Trophoblast cell (in vitro differentiated cells and primary cell): ENCODE data around the gene FBXO31.

Experiments used
- DNase-seq, 2 donors: peaks; one replicate each; pipeline ENCODE4 v3.0.0-alpha.2; 2016
- H2AFZ ChIP-seq: 2 replicates; pipeline ENCODE4 v1.6.1; 2013; ENCODE audit warnings: low read length, moderate library complexity, mild to moderate bottlenecking; ENCODE audit not compliant: insufficient read depth, poor library complexity
- H2AK5ac ChIP-seq: 2 replicates; pipeline ENCODE4 v1.6.1; 2013; ENCODE audit warnings: mild to moderate bottlenecking, low read length
- H2BK120ac ChIP-seq: 2 replicates; pipeline ENCODE4 v1.6.1; 2013; ENCODE audit warnings: low read length, mild to moderate bottlenecking, moderate library complexity; ENCODE audit not compliant: insufficient read depth, poor library complexity
- H2BK12ac ChIP-seq: 2 replicates; pipeline ENCODE4 v1.6.1; 2013; ENCODE audit warnings: mild to moderate bottlenecking, low read length, moderate library complexity
- H2BK5ac ChIP-seq: 2 replicates; pipeline ENCODE4 v1.6.1; 2013; ENCODE audit warnings: low read length, low read depth, moderate library complexity, mild to moderate bottlenecking; ENCODE audit not compliant: poor library complexity
- H3K14ac ChIP-seq: 2 replicates; pipeline ENCODE4 v1.6.1; 2013; ENCODE audit warnings: mild to moderate bottlenecking, low read length
- H3K18ac ChIP-seq: 2 replicates; pipeline ENCODE4 v1.6.1; 2013; ENCODE audit warnings: mild to moderate bottlenecking, low read length
- H3K23ac ChIP-seq: 2 replicates; pipeline ENCODE4 v1.6.1; 2013; ENCODE audit warnings: low read length
- H3K27ac ChIP-seq: 2 replicates; pipeline ENCODE4 v1.5.1; 2013; ENCODE audit warnings: low read depth, mild to moderate bottlenecking, inconsistent platforms, low read length, moderate library complexity
- H3K27me3 ChIP-seq: 2 replicates; pipeline ENCODE4 v1.6.1; 2013; ENCODE audit warnings: inconsistent platforms, mild to moderate bottlenecking, low read length, moderate library complexity; ENCODE audit not compliant: insufficient read depth
- H3K36me3 ChIP-seq, 2 experiments: 1 replicate in 1 of 2; 2 replicates in 1 of 2; pipeline ENCODE4 v1.6.1; 2013; ENCODE audit warnings: low read length in 2 of 2, mild to moderate bottlenecking in 2 of 2, moderate library complexity in 1 of 2; ENCODE audit not compliant: insufficient read depth in 2 of 2, control insufficient read depth in 1 of 2
- H3K4ac ChIP-seq: 2 replicates; pipeline ENCODE4 v1.6.1; 2013; ENCODE audit warnings: low read depth, mild to moderate bottlenecking, low read length, moderate library complexity
- H3K4me1 ChIP-seq, 2 experiments: 1 replicate in 1 of 2; 2 replicates in 1 of 2; pipeline ENCODE4 v1.6.1; 2013; ENCODE audit warnings: low read length in 2 of 2, mild to moderate bottlenecking in 2 of 2, moderate library complexity in 1 of 2; ENCODE audit not compliant: insufficient read depth in 2 of 2, control insufficient read depth in 1 of 2
- H3K4me2 ChIP-seq: 2 replicates; pipeline ENCODE4 v1.6.1; 2013; ENCODE audit warnings: inconsistent platforms, mild to moderate bottlenecking, low read length, moderate library complexity
- H3K4me3 ChIP-seq: 2 replicates; pipeline ENCODE4 v1.5.1; 2013; ENCODE audit warnings: mild to moderate bottlenecking, low read depth, low read length, inconsistent platforms
- H3K79me1 ChIP-seq: one replicate; pipeline ENCODE4 v1.6.1; 2013; ENCODE audit warnings: low read length
- H3K79me2 ChIP-seq: 2 replicates; pipeline ENCODE4 v1.6.1; 2013; ENCODE audit warnings: low read length, mild to moderate bottlenecking; ENCODE audit not compliant: control insufficient read depth, insufficient read depth, poor library complexity
- H3K9ac ChIP-seq: 2 replicates; pipeline ENCODE4 v1.6.1; 2013; ENCODE audit warnings: mild to moderate bottlenecking, low read length
- H3K9me3 ChIP-seq: 2 replicates; pipeline ENCODE4 v1.6.1; 2013; ENCODE audit warnings: low read depth, mild to moderate bottlenecking, control low read depth, inconsistent platforms, low read length; ENCODE audit not compliant: insufficient read depth
- H4K12ac ChIP-seq: 2 replicates; pipeline ENCODE4 v1.6.1; 2013; ENCODE audit warnings: low read depth, mild to moderate bottlenecking, low read length, moderate library complexity
- H4K8ac ChIP-seq: 2 replicates; pipeline ENCODE4 v1.6.1; 2013; ENCODE audit warnings: low read depth, mild to moderate bottlenecking, low read length, moderate library complexity
- H4K91ac ChIP-seq: one replicate; pipeline ENCODE4 v1.6.1; 2013; ENCODE audit warnings: low read depth, mild to moderate bottlenecking, low read length, moderate library complexity
- WGBS: extraction: QIAGEN DNeasy Blood & Tissue Kit; methylation state at CpG from one replicate; pipeline ENCODE4 v1.1.7; 2013; ENCODE audit warnings: missing lambda C conversion rate; ENCODE audit not compliant: insufficient read length, insufficient coverage; ENCODE audit errors: extremely low coverage; 5-methylcytosine and 5-hydroxymethylcytosine counted together

FBXO31 gene

DNA sequence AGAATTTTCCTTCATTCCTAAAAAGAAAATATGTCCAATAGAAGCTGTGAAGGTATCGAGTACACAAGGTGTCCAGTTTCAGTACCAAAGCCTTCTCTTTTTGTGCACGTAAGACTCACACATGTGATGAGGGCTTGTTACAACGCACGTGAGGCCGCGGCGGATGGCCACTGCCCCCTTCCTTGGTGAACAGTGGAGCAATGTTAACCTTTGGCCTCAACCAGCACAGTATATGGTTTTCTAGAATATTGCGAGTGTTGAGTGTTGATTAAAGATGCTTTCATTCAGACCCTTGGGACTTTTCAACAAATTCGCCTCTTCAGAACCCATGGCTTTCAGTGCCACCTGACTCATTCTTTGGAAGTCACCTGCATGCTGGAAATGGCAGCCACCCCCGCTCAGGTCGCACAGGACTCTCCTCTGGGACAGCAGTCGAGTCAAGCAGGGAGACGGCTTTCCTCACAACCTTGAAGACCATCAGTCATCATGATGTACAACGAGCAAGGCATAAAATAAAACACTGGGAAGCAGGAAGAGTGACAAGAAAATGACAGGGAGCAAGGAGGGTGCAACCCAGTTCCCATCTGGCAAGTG is 23.0 kb upstream of the FBXO31 start:
- Histone ChIP-seq H3K14ac (no peak overlapping the region), H4K12ac (no peak overlapping the region), H4K91ac (no peak overlapping the region), H3K4ac (no peak overlapping the region), H2BK120ac (no peak overlapping the region), H3K36me3 (peaks cover 38 to 56% of the 10 kb centered on the region in 2 experiments), H3K23ac (no peak overlapping the region), H2AFZ (no peak overlapping the region), H3K27me3 (no peaks in the 10 kb centered on the region), H3K9ac (no peak overlapping the region), H3K4me1 (no peaks in the 10 kb centered on the region), H3K27ac (no peak overlapping the region), H3K9me3 (no peaks in the 10 kb centered on the region), H3K79me1 (no peaks in the 10 kb centered on the region), H2BK5ac (no peak overlapping the region), H3K18ac (no peak overlapping the region), H2AK5ac (no peak overlapping the region), H3K79me2 (no peaks in the 10 kb centered on the region), H3K4me3 (no peak overlapping the region), H4K8ac (no peak overlapping the region), H3K4me2 (no peak overlapping the region), H2BK12ac (no peak overlapping the region)
- no CpG with 5 or more reads among the region's 14 CpGs for WGBS
- DNase-seq, result peak; percentile 27 to 49

GRCh38 chr16:87404764-87405625 is 21.4 kb upstream of the FBXO31 start:
- no peak overlapping the region for H3K4me2 ChIP-seq
- H3K27ac ChIP-seq, result no peak overlapping the region
- DNase-seq, result peak; percentile 26 to 46
- H2AFZ ChIP-seq, result no peak overlapping the region
- H2BK120ac ChIP-seq, result no peak overlapping the region
- H3K14ac ChIP-seq, result no peak overlapping the region
- peaks cover 35 to 50% of the 10 kb centered on the region in 2 experiments for H3K36me3 ChIP-seq
- no peak overlapping the region for H3K9ac ChIP-seq
- no peak overlapping the region for H3K18ac ChIP-seq
- no peak overlapping the region for H3K4me3 ChIP-seq
- no peak overlapping the region for H4K91ac ChIP-seq
- no peak overlapping the region for H2BK5ac ChIP-seq
- H2BK12ac ChIP-seq, result no peak overlapping the region
- no peak overlapping the region for H4K8ac ChIP-seq
- no peak overlapping the region for H4K12ac ChIP-seq
- H3K79me1 ChIP-seq, result no peaks in the 10 kb centered on the region
- H3K79me2 ChIP-seq, result no peaks in the 10 kb centered on the region
- no peaks in the 10 kb centered on the region for H3K9me3 ChIP-seq
- no peaks in the 10 kb centered on the region for H3K27me3 ChIP-seq
- H3K4me1 ChIP-seq, result no peaks in the 10 kb centered on the region
- no CpG with 5 or more reads among the region's 19 CpGs for WGBS
- H3K23ac ChIP-seq, result no peak overlapping the region
- H2AK5ac ChIP-seq, result no peak overlapping the region
- no peak overlapping the region for H3K4ac ChIP-seq

DNA sequence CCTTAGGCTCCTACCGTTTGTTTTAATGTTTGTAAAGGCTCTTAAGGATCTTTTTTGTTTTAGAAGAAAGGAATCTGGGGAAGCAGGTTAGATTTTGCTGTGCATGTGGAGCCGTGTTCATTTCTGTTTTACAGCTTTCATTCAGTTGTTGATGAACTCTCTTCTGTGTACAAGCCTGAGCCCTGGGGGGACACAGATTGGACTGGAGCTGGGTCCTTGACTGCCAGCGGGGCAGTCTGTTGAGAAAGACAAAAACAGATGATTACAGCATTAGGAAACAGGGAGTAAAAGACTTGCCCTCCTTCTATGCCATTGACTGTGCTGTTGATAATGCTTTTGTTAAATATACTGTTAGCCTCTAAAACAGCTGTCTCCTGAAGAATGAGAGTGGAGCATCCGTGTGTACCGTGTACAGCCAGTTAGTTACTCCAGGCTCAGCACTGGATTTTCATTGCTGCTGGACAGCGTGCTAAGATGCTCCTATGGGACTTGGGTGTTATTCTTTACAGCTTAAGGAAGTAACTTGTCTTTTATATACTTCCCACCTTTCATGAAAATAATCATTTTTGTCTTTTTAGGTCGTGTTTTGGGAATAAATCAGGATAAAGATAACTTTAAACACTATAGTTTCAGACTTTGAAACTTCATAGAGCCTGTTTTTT is 11.7 kb upstream of the FBXO31 start:
- no peaks in the 10 kb centered on the region for H3K27me3 ChIP-seq
- no peaks in the 10 kb centered on the region for H3K9me3 ChIP-seq
- no peak overlapping the region for H2AFZ ChIP-seq
- no peak for DNase-seq
- peaks cover 13% of the 10 kb centered on the region for H3K79me2 ChIP-seq
- no peak overlapping the region for H4K12ac ChIP-seq
- H3K4me1 ChIP-seq, result peaks cover 6 to 8% of the 10 kb centered on the region in 2 experiments
- H3K9ac ChIP-seq, result no peak overlapping the region
- no peak overlapping the region for H4K91ac ChIP-seq
- H4K8ac ChIP-seq, result no peak overlapping the region
- no peak overlapping the region for H3K4me3 ChIP-seq
- no peak overlapping the region for H2BK5ac ChIP-seq
- WGBS, result no CpG with 5 or more reads among the region's 7 CpGs
- peaks cover 9% of the 10 kb centered on the region in 2 experiments for H3K36me3 ChIP-seq
- H3K18ac ChIP-seq, result no peak overlapping the region
- H2BK120ac ChIP-seq, result no peak overlapping the region
- no peak overlapping the region for H3K4me2 ChIP-seq
- H2AK5ac ChIP-seq, result no peak overlapping the region
- no peak overlapping the region for H3K23ac ChIP-seq
- peaks cover 8% of the 10 kb centered on the region for H3K79me1 ChIP-seq
- H3K4ac ChIP-seq, result no peak overlapping the region
- no peak overlapping the region for H2BK12ac ChIP-seq
- no peak overlapping the region for H3K14ac ChIP-seq
- H3K27ac ChIP-seq, result no peak overlapping the region

DNA sequence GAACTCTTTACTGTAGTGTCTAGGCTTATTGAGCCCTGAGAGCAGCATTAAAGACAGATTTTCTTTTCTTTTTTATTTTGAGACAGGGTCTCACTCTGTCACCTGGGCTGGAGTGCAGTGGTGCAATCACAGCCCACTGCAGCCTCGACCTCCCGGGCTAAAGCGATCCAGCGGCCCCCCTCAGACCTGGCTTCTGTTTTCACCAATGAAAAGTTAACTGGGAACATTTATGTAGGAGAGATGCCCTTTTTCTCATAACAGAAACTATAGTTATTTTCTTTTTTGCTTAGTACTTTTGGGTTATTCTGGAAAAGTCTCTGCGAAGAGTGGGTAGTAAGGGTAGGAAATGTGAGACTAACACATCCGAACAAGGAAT is 10.1 kb upstream of the FBXO31 start:
- H3K36me3 ChIP-seq, result peaks cover 2% of the 10 kb centered on the region in 2 experiments
- H3K14ac ChIP-seq, result no peak overlapping the region
- H3K9me3 ChIP-seq, result no peaks in the 10 kb centered on the region
- no peak overlapping the region for H2BK120ac ChIP-seq
- no peak overlapping the region for H2AK5ac ChIP-seq
- no peak overlapping the region for H2BK12ac ChIP-seq
- H3K79me1 ChIP-seq, result peaks cover 8% of the 10 kb centered on the region
- no peak overlapping the region for H4K12ac ChIP-seq
- H2BK5ac ChIP-seq, result no peak overlapping the region
- H3K79me2 ChIP-seq, result peaks cover 13% of the 10 kb centered on the region
- no peak overlapping the region for H2AFZ ChIP-seq
- H4K8ac ChIP-seq, result no peak overlapping the region
- peak overlapping the region; percentile 88 for H3K4me2 ChIP-seq
- H3K4me1 ChIP-seq, result peaks cover 6 to 8% of the 10 kb centered on the region in 2 experiments
- no peak overlapping the region for H3K23ac ChIP-seq
- no peak overlapping the region for H3K4me3 ChIP-seq
- H3K27me3 ChIP-seq, result no peaks in the 10 kb centered on the region
- H3K4ac ChIP-seq, result no peak overlapping the region
- H4K91ac ChIP-seq, result no peak overlapping the region
- WGBS, result no CpG with 5 or more reads among the region's 6 CpGs
- no peak for DNase-seq
- H3K27ac ChIP-seq, result no peak overlapping the region
- H3K18ac ChIP-seq, result no peak overlapping the region
- H3K9ac ChIP-seq, result no peak overlapping the region
